ENCODE data around the gene HPRT1.

The HPRT1 gene

DNA sequence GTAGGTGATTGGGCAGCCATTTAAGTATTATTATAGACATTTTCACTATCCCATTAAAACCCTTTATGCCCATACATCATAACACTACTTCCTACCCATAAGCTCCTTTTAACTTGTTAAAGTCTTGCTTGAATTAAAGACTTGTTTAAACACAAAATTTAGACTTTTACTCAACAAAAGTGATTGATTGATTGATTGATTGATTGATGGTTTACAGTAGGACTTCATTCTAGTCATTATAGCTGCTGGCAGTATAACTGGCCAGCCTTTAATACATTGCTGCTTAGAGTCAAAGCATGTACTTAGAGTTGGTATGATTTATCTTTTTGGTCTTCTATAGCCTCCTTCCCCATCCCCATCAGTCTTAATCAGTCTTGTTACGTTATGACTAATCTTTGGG, 16.3 kb downstream of the HPRT1 start:
- no peak for DNase-seq (ENCODE audit: low spot score)

DNA sequence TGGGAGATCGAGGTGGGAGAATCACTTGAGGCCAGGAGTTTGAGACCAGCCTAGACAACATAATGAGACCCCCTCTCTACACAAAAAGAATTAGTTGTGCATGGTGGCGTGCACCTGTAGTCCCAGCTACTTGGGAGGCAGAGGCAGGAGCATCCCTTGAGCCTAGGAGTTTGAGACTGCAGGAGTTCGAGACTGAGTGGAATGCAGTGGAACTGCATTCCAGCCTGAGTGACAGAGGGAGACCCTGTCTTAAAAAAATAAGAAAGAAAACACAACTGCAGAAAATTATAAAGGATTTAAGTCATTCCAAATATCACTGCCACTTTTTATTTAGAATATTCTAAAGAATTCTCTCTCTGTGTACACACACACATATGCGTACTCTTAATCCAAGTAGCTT, 18.4 kb downstream of the HPRT1 start:
- no peak for DNase-seq (ENCODE audit: low spot score)

DNA sequence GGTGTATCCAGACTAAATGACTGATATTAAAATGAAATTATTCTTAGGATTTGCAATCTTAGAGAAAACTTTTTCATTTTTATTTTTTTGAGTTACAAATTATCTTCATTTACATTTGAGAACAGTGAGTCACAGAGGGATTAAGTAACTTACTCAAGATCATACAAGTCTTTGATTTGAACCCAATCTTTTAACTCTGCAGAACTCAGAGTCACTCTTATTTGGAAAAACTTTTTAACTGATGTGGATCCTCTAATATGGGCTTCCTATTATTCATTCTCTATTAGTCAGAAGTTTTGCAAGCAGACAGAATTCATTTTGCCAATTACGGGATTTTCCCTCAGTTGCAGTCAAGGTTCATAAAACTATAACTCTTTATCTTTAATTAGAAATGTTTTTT, 20.1 kb downstream of the HPRT1 start:
- DNase-seq (ENCODE audit: low spot score) = no peak

DNA sequence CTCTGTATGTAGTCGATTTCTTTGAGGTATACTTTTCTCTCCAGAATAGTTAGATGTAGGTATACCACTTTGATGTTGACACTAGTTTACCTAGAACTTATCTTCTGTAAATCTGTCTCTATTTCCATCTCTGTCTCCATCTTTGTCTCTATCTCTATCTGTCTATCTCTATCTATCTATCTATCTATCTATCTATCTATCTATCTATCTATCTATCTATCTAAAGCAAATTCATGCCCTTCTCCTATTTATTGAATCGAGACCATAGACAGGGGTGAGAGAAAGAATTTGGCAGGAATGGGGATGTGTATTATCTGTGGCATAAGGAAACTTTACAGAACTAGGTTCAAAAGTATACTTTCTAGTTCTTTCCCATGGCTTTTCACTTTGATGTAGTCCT, 21.4 kb downstream of the HPRT1 start:
- DNase-seq (ENCODE audit: low spot score) = no peak

DNA sequence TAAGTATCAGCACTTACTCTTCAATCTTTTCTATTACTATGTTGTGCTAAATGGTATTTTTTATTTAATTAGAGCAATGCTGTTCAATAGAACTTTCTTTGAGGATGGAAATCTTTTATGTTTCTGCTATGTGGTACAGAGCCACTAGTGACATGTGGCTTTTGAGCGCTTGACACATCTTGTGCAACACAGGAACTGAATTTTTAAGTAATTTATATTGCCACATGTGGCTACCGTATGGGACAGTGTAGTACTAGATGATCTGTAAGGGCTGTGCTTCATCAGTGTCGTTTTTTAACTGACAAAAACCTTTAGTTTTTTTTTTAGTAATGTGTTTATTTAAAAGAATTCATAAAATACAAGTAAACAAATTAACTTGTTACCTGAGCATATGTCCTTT, 22.4 kb downstream of the HPRT1 start:
- DNase-seq (ENCODE audit: low spot score) = no peak

DNA sequence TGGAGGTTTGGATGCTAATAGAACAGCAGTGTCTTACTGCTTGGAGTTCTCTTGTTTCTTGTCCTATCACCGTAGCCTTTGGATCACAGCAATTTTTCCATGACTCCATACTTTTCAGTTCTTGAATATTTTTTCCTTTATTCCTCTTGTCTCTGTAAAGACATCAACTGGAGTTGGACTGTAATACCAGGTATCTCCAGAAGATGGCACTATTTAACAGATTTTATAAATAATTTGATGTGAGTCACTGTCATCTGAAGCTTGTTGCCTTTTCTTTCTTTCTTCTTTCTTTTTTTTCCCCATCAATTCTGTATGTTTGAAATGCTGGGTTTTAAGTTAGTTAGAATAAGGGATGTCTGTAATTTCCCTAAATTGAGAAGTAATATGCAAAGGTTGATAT, 24.1 kb downstream of the HPRT1 start:
- peak; percentile 42 for DNase-seq (ENCODE audit: low spot score)

DNA sequence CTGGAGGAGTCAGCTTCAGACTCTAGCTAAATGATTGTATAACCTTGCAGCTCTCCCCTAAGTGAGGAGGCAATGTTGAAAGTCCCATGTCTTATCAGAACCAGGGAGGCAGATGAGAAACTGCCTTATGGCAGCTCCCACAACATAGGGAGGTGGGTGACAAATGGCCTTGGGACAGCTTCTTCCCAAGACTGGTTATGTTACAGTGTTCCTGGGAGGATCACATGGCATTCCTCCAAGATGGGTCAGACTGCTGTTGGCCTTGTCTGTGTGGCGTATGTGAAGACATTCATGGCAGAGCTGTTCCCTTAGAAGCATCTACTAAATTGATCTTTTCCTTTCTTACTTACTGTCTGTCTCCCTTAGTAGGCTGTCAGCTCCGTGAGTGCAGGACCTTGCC, 42.0 kb downstream of the HPRT1 start:
- DNase-seq (ENCODE audit: low spot score) = no peak

DNA sequence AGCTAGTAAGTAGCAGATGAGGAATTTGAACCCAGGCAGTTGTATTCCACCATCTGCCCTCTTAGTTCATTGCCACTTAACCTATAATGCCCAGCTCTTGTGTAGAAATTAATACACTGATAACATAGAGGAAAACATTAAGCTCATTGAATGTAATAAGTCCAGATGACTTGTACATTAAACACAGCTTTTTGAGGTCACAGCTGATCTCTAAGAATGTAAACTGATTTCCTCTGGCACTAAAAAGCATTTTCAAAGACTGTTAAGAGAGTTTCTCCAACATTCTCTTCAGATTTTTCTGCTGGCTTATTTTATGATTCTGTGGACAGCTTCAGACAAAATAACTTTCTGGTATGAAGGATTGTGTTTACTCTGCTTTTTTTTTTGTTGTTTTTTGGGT, 42.7 kb downstream of the HPRT1 start:
- peak; percentile 10 for DNase-seq (ENCODE audit: low spot score)

DNA sequence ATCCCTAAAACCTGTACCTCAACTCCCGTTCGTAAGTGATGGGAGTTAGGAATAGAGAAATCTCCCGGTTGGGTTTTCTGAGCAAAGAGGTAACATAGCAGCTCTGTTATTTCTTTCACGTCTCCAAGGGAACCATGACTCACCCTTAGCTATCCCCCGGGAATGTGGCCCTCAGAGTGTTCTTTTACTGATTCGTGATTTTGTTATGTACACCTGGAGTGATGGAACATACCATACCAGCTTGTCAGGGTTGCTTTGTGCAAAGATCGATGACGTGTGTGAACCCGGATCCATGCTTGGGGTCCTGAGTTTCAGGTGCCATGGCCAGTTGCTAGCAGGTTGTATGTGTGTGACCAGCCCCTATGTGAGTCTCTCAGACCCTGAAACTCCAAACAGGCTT, 52.6 kb downstream of the HPRT1 start:
- DNase-seq (ENCODE audit: low spot score) = peak; percentile 74

DNA sequence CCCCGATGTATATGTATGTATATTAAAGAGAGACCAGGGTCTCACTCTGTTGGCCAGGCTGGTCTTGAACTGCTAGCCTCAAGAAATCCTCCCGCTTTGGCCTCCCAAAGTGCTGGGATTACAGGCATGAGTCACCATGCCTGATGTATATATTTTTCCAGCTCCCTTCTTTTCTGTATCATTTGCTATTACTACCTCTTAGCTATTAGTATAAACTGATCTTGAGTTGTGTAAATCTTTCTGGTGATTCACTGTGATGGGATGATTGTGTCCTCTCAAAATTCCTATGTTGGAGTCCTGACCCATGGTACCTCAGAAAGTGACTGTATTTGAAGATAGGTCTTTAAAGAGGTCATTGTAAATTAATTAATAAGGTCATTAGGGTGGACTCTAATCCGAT, 53.1 kb downstream of the HPRT1 start:
- DNase-seq (ENCODE audit: low spot score) = no peak

DNA sequence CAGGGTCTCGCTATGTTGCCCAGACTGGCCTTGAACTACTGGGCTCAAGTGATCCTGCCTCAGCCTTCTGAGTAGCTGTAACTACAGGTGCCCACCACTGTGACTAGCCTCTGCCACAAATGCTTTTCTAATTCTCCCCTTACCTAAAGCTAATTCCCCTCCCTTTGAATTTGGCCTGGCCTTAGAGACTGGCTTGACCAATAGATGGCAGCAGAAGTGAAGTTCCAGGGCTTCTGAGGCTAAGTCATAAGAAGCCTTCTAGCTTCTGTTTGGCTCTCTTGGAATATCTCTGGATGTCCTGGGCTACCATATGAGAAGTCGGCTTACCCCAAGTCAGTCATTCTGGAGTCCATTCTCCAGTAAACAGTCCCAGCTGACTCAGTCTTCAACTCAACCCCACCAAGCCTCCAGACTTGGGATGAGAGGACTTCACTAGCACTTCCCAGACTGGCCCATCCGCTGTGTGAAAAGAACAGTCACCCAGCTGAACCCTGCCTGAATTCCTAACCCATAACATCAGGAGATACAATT, 61.0 kb downstream of the HPRT1 start:
- peak; percentile 69 for DNase-seq (ENCODE audit: low spot score)

DNA sequence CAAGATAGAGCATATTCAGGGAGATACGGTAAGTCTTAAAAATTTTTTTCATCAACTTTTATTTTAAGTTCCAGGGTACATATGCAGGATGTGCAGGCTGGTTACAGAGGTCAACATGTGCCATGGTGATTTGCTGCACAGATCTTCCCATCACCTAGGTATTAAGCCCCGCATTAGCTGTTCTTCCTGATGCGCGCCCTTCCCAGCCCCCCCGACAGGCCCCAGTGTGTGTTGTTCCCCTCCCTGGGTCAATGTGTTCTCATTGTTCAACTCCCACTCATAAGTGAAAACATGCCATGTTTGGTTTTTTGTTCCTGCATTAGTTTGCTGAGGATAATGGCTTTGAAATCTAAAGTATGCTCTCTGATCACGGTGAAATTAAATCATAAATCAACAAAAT, 64.2 kb downstream of the HPRT1 start:
- DNase-seq (ENCODE audit: low spot score) = no peak

DNA sequence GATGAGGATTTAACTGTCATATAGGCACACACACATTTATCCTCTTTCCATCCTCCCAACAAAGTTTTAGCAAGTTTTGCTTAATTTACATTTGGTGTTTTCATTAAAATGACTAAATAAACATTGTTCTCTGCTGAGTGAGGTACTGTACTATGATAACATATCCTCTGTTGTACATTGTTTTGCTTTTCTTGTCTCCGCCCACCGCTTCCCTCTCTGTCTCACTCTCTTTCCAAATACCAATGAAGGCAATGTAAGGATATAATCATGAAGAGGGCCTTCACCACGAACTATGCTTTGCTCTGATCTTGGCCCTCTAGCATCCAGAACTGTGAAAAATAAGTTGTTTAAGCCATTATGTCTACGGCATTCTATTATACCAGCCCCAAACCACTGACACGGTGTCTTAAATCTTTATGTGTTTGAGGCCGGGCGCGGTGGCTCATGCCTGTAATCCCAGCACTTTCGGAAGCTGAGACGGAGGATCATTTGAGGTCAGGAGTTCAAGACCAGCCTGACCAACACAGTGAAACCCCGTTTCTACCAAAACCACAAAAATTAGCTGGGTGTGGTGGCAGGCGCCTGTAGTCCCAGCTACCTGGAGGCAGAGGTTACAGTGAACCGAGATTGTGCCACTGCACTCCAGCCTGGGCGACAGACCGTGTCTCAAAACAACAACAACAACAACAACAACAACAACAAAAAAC, 65.3 kb downstream of the HPRT1 start:
- no peak for DNase-seq (ENCODE audit: low spot score)

DNA sequence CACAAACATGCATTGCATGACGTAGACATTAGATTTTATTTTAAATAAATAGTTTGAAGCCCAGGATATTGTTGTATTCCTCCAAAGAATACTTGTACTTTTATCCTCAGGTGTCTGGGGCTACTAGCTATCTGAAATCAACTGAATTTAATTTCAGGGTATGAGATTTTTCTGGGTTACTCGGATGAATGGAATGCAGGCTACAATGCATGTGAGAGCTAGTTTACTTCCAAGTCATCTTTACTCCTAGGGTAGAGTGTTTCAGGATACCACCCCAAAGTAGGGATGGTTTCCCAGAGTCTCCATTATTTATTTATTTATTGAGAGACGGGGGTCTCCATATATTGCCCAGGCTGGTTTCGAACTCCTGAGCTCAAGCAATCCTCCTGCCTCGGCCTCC, 66.4 kb downstream of the HPRT1 start:
- peak; percentile 40 for DNase-seq (ENCODE audit: low spot score)

DNA sequence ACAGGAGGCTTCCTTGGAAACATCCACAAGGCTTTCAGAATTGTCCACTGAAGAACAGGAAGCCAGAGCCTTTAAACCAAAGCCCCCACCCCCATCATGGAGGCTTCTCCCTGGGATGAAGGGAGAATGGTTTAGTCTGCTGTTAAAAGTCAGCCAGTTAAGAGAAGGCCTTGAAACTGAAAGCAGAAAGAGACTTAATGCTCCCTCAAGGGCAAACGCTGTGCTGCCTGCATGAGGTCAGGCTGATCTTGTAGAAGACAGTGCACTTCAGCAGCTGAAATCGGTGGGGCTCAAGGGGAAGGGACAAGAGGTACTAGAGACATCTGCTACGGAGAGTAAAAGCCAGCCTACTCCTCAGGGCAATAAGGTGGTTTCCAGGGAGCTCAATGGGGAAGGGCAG, 69.0 kb downstream of the HPRT1 start:
- no peak for DNase-seq (ENCODE audit: low spot score)

DNA sequence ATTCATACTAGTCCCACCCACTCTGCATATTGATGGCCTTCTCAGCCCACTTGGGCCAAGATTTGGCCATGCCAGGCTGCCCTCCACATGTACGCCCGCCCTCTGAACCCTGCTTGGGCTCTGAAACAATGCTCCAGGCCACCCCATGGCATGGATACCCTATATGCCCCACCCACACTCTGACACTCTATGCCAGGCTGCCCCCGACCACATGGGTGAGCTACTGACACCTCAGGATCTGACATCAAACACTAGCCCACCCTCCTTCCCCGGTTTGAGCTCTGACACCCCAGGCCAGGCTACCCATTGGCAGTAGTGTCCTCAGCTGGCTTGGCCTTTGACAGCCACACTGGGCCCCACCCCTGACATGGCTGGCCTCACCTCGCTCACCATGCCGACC, 69.5 kb downstream of the HPRT1 start:
- DNase-seq (ENCODE audit: low spot score) = no peak

DNA sequence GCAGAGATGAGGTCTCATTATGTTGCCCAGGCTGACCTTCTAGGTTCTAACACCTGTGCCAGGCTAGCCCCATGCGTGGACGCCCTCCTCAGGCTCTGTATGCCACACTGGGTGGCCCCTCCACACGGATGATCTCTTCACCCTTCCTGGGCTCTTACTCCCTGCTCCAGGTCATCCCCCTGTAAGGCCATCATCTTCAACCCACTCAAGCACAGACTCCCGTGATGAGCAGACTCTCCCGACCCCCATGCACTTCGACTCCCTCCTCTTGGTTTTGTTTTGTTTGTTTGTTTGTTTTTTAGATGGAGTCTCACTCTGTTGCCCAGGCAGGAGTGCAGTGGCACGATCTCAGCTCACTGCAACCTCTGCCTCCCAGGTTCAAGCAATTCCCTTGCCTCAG, 70.9 kb downstream of the HPRT1 start:
- DNase-seq (ENCODE audit: low spot score) = no peak

DNA sequence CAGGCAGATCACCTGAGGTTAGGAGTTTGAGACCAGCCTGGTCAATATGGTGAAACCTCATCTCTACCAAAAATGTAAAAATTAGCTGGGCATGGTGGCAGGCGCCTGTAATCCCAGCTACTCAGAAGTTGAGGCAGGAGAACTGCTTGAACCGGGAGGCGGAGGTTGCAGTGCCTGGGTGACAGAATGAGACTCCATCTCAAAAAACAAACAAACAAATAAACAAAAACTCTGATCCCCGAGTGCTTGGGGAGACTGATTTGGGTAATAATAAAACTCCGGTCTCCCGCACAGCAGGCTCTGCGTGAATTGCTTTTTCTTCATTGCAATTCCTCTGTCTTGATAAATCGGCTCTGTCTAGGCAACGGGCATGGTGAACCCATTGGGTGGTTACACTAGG, 73.4 kb downstream of the HPRT1 start:
- no peak for DNase-seq (ENCODE audit: low spot score)

DNA sequence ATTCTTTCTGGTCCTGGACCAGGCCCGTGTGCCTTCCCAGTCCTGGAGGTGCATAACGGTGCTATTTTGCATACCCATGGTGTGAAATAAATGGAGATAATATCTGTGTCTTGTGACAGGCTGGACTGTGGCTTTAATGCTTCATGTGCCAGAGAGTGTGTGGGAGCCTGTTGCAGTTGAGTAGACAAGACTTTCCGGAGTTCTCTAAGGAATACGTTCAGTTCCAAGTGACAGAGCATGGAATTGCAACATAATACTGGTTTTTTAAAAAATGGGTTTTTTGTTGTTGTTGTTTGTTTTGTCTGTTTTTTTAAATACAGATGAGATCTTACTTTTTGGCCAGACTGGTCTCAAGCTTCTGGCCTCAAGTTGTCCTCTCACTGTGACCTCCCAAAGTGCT, 74.0 kb downstream of the HPRT1 start:
- no peak for DNase-seq (ENCODE audit: low spot score)

DNA sequence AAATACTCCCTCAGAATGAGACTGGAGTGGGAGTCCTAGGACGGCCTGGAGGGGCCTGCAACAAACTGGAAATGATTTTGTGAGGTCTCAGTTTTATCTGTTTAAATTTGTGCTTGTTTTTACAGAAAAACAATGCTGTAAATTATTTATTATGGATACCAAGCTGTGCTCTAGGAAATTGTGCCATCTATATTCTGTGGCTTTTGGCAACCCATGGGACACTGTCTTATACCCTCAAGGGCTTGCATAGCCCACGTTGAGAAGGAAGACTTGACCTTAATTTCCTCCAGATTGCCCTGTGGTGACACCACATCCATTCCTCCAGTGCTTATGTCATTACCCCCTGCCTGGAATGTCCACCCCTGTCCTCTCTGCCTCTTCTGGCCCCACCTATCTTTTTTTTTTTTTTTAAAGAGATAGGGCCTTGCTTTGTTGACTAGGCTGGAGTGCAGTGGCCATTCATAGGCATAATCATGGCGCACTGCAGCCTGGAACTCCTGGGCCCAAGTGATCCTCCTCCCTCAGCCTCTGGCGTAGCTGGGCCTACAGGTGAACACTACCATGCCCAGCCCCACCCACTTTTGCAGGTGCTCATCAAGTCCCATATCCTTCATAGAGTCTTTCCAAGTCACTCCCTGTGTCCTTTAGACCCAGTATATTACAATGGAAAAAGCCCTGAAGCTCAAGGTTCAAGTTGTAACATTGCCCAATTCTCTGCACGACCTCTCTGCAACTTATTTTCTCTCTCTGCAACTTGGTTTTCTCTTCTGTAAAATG, 77.4 kb downstream of the HPRT1 start:
- DNase-seq (ENCODE audit: low spot score) = peak; percentile 89

DNA sequence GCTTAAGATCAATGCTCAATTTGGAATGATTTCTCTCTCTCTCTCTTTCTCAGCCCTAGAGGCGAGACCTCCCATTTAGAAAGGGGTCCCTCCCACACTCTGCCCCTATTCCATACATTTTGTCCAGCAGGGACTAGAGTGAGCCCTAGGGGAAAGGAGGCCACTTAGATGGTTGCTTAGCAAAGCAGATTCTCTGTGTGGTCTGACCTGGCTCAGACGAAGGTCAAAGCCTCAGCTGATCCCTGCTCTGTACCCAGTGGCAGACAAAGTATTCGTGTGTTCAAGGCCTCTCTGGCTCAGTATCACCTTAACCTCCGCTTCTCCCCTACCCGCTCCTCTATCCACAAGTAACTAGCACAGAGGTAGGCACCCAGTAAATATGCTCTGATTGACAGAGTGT, 78.4 kb downstream of the HPRT1 start:
- no peak for DNase-seq (ENCODE audit: low spot score)

DNA sequence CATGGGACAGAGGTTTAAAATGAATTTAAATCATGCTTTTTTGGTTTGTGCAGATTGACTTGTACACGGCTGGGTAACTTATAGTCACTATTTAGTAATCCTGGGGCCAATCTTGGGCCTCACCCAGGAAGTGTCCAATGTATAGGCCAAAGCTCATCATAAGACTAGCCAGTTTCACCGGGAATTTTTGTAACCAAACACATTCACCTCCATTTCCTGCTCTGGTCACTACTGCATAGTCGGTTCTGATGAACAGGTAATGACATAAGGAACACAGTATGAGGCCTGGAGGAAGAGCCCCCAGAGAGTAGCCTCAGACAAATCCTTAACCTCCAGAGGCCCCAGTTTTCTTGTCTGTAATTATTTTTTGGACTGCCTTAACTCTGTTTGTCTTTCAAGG, 81.9 kb downstream of the HPRT1 start:
- no peak for DNase-seq (ENCODE audit: low spot score)

DNA sequence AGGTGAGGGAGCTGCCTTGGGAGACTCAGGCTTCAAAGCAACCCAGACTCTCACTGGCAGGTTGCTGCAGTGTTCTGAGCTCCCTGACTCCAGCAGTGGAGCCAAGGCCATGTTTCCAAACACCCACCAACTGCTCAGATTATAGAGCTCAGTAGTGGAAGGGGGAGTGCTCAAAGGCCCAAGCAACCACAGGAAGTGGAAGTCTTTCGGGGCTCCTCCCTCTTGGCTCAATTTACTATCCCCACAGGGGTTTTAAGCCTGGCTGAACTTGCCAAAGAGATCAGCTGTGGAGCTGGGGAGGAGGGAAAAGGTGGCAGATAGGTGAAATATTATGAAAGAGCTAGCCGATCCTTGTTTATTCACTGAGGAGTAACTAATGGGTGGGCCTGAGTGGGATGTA, 82.5 kb downstream of the HPRT1 start:
- DNase-seq (ENCODE audit: low spot score) = peak; percentile 19

DNA sequence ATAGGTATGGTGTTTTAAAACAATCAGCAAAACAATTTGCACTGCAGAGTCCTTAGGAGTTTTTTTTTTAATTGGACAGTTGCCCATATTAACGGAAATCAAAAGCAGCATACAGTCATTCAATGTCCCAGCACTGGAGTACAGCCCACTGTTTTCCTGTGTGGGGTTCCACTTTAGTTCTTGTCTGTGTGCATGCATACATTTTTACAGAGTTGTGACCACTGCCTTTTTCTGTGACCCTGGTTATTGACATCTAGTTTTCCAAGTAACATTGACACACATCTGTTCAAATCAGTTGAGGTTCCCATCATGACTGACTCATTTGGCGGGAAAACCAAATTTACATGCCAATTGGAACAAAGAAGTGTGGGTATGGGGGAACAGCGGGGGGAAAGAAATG, 83.3 kb downstream of the HPRT1 start:
- DNase-seq (ENCODE audit: low spot score) = no peak

Measured in AG08395 (cell line).